Fibroblast of skin of right biceps (primary cell): ENCODE measurements around the gene STX12.
"Not testable (repeated sequence)": the region's sequence is repeated elsewhere in the genome, so short reads cannot be mapped to it uniquely, and the experiment has no call there.

Experiments used
- DNase-seq: peaks from one replicate; pipeline ENCODE4 v3.0.0-alpha.2; 2013

The STX12 gene

DNA sequence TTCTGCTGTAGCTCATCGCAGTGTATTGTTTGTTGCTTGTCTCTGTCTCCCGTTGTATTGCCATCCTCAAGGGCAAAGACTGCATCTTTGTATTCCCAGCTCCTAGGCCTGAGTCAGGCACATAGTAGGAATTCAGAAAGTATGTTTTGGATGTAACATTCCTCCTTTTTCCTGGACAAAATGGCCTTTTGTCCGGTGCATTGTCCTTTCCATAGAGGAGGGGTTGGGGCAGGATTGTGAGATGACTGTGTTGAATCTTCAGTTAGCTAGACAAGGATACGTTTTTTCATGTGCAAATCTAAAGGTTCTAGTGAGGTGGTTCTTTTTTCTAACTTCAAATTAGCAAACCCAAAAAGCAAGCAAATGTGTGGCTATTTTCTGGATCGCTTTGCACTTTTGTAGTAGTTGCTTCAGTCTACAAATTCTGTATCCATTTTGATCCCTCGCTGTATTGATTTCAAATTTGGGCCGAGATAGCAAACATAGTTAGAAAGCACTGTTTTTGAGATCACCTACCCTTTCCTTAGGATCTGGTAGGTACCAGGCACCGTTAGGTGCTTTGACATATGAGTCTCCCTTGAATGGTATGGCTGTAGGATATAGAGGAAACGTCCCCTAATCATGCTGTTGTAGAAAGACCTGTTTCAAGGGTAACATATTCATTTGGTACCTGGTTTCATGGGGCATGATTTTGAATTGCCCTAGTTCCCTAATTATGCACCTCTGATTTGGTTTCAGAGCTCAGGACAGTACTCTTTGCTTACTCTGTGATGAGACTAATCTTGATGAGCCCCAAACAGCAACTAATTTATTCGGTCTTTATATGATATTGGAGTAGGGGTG is 58.8 kb downstream of the STX12 start:
- no peak for DNase-seq

- DNase-seq = peak; percentile 72
Observed at GRCh38 chr1:27832762-27833161, 59.7 kb downstream of the STX12 start.

- DNase-seq = no peak
Observed at GRCh38 chr1:27833470-27833869, 60.5 kb downstream of the STX12 start.

DNA sequence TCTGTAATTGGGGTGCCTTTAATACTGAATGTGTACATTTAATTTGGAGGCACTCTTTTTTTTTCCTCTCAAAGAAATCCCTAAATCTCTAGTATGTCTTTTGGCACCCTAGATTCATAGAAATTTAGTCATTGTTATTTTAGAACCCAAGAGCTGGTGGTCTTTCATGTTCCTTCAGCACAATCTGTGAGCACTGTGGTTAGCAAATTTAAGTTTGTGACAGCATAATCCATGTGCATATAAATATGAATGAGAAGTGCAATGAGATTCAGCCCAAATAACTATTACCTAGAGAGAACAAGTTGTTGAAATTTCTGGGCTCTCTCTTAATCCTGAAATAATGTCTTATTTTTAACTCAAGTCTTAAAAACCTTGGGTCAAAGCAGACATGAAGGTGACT is 62.0 kb downstream of the STX12 start:
- no peak for DNase-seq

DNA sequence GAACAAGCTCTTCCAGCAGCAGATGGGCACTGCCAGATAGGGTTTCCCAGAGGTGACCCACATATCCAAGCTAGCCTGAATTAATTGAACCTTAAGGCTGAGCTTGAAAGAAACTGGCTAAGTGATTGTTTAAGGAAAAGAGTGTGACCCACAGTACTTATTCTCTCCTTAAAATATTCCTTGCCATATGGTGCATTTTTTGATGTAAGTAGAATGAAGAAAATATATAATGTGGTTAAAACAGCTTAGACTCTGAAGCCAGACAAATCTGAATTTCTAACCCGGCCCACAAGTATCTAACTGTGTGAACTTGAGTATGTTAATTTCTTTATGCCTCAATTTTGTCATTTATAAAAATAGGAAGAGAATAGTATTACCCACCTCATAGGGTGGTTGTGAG is 62.5 kb downstream of the STX12 start:
- no peak for DNase-seq

- DNase-seq = no peak
Observed at GRCh38 chr1:27849951-27850350, 76.9 kb downstream of the STX12 start.

DNA sequence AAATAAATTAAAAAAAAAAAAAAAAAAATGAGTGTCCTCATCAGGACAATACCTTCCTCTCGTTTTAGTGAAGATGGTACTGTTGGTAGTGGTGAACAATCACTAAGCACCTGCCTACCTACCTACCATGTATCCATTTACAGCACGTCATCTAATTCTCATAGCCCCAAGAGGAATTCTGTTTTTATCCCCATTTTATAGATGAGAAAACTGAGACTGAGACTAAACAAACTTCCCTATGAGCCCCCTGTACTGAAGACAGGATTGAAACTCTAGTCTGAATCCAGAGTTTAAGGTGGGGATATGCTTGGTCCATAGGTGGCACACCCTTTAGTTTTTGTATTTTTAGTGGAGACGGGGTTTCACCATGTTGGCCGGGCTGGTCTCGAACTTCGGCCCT is 82.1 kb downstream of the STX12 start:
- DNase-seq = no peak

GRCh38 chr1:27856561-27857343 is 83.7 kb downstream of the STX12 start:
- no peak for DNase-seq

DNA sequence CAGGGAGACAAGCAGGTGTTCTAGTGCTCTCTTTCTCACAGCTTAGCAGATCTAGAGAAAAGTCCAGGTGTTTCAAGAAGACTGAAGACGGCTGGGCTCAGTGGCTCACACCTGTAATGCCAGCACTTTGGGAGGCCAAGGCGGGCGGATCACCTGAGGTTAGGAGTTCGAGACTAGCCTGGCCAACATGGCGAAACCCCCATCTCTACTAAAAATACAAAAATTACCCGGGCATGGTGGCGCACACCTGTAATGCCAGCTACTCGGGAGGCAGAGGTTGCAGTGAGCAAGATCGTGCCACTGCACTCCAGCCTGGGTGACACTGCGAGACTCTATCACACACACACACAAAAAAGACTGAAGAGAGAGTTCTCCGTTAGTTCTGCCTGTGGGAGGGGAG is 84.5 kb downstream of the STX12 start:
- not testable (repeated sequence) for DNase-seq

GRCh38 chr1:27858072-27858948 is 85.3 kb downstream of the STX12 start:
- DNase-seq = peak; percentile 81

DNA sequence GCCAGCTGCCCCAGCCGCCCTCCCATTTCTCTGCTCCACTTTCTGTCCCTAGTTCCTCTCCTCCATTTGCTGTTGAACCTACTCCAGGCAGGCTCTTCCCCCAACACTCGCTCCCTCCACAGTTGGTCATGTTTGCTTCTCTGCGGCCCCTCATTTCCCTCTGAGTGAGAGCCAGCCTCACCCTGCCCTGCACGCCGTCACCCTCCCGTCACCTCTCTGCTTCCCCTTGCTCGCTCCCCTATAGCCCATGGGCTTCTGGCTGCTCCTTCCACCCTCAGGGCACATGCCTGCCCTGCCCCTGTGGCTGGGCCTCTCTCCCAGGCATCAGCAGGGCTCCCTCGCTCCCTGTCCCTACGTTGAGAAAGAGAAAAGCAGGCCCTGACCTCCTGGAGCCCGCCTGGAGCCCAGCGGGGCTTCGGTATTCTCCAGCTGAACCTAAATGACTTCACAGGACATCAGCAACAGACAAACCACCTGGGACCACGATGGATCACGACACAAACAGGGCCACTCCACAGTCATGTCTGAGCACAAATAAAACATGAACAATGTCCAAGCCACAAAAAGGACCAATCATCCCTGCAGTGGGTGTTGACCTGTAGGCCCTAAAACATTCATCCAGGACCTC is 86.0 kb downstream of the STX12 start:
- no peak for DNase-seq

DNA sequence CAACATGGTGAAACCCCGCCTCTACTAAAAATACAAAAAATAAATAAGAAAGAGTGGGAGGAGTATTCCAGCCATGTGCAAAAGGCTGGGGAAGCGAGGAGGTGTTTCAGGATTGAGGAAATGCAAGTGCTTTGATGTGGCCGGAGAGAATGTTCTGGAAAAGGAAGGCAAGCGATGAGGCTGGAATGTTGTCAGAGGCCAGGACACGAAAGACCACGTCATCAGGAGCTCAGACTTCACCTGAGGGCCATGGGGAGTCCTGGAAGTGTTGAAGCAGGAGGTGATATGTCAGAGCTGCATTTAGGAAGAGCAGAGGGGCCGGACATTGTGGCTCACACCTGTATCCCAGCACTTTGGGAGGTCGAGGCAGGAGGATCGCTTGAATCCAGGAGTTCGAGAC is 88.4 kb downstream of the STX12 start:
- no peak for DNase-seq

GRCh38 chr1:27862004-27862403 is 89.0 kb downstream of the STX12 start:
- no peak for DNase-seq

- DNase-seq = peak; percentile 95
Observed at GRCh38 chr1:27862671-27863537, 89.9 kb downstream of the STX12 start.

GRCh38 chr1:27863538-27863915 is 90.5 kb downstream of the STX12 start:
- DNase-seq = no peak

DNA sequence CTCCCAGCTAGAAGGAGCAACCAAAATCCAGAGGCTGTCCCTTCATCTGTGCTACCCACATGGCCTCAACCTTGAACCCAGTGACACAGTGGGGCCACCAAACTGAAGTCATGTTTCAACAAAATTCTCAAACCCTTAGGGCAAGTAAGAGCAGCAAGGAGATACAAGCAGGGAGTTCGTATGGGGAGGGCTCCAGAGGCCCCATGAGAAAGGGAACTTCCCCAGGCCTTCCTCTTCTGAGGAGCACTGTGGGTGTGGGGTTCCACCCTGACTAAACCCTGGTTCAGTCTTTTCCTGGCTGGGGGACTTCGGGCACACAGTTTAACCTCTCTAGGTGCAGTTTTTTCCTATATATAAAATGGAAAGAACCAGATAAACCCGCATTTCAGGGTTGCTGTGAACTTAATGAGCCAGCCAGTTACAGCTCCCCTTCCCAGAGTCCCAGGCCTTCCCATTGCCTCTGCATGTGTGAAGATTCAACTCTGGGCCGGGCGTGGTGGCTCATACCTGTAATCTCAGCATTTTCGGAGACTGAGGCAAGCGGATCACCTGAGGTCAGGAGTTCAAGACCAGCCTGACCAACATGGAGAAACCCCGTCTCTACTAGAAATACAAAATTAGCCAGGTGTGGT is 91.4 kb downstream of the STX12 start:
- DNase-seq = no peak

- no peak for DNase-seq
Observed at GRCh38 chr1:27865821-27866220, 92.8 kb downstream of the STX12 start.

GRCh38 chr1:27868556-27868931 is 95.5 kb downstream of the STX12 start:
- no peak for DNase-seq

DNA sequence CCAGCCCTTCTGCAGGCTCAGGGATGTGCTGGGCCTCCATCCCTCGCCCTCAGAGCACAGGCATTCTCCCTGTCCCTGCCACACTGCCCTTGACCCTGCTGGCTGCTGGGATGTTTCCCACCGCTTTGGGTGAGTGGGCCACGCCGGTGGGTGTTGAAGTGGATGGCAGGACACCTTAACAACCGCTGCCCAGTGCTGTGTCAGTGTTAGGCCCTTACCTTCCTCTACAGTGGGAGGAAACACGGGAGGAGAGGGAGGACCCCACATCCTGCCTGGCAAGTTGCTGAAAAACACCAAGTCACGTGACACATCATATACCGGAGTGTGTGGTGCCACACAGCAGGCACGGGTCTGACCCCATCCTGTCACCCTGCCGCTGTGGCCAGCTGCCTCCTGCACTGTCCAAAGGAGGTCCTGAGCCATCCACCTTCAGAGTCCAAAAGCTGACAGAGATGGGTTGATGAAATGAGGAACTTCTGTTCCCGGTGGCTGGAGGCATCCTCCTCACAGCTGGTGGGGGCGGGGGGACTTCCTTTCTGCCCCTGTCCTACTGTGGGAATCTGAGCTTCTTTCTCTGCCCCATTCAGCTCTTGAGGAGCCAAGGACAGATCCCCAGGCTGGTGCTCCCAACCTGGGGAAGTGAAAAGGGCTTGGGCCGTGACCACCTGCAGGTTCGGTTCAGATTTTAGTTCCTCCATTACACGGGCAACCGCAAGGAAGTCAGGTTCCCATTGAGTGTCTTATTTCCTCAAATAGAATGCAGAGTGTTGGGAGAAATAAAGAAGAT is 96.1 kb downstream of the STX12 start:
- no peak for DNase-seq

DNA sequence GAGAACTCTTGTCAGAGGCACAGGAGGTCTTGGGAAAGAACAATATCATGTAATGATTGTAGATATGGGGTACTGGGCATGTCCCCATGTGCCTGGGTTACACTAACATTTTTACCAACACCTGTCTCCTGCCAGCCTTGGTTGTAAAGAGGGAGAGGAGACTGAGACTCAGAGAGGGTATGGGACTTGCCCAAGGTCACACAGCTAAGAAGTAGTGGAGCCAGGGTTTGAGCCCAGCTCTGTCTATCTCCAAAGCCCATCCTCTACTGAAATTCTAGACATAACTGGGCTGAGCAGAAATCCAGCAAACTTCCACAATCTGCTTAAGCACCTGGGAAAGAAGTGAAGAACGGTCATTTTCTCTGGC is 96.7 kb downstream of the STX12 start:
- DNase-seq = no peak

GRCh38 chr1:27871076-27871475 is 98.1 kb downstream of the STX12 start:
- DNase-seq = not testable (repeated sequence)
